Calu3 (cell line): ENCODE data around the gene ARMH1. TPM values are rescaled to one million over a fixed set of nuclear protein-coding genes. Genes with fewer than 3 reads are reported as not detected.

Experiments used
- BruUV-seq: library from RNA; stranded (reverse); fragments of 400-500 nt; replicated peaks from 2 replicates; lab custom pipeline; 2021; lab: Mats Ljungman, UMichigan
- CTCF ChIA-PET: fragments of 300-600 bp; sonication (Branson Sonifier 250); formaldehyde crosslinking; loops from one replicate; lab custom pipeline; 2022; ENCODE audit warnings: antibody characterized with exemption; lab: Charles Lee
- DNase-seq: peaks from one replicate; pipeline ENCODE4 v3.0.0; 2022
- H3K27ac Mint-ChIP-seq: one replicate; pipeline ENCODE4 v1.8.0; 2022; ENCODE audit warnings: mixed read lengths; ENCODE audit not compliant: unreplicated experiment
- H3K27me3 Mint-ChIP-seq: one replicate; pipeline ENCODE4 v1.8.0; 2022; ENCODE audit warnings: mixed read lengths; ENCODE audit not compliant: unreplicated experiment
- H3K36me3 Mint-ChIP-seq: one replicate; pipeline ENCODE4 v1.8.0; 2022; ENCODE audit warnings: mild to moderate bottlenecking, moderate library complexity, mixed read lengths; ENCODE audit not compliant: insufficient read depth, unreplicated experiment
- H3K4me1 Mint-ChIP-seq: one replicate; pipeline ENCODE4 v1.8.0; 2022; ENCODE audit warnings: mild to moderate bottlenecking, low read depth, mixed read lengths; ENCODE audit not compliant: unreplicated experiment
- H3K4me3 Mint-ChIP-seq: one replicate; pipeline ENCODE4 v1.8.0; 2022; ENCODE audit warnings: mild to moderate bottlenecking, low read depth, moderate library complexity, mixed read lengths; ENCODE audit not compliant: unreplicated experiment
- H3K9me3 Mint-ChIP-seq: one replicate; pipeline ENCODE4 v1.8.0; 2022; ENCODE audit warnings: low read depth, mixed read lengths; ENCODE audit not compliant: unreplicated experiment
- CTCF ChIP-seq: fragments of 200-600 bp; IDR thresholded peaks from one replicate; pipeline ENCODE4 v1.8.0; 2022; ENCODE audit warnings: antibody characterized with exemption; ENCODE audit not compliant: unreplicated experiment
- intact Hi-C: fragments of 100-400 bp; cut with micrococcal nuclease; formaldehyde crosslinking; loops from one replicate; pipeline ENCODE4 v1.10.0; 2022; ENCODE audit not compliant: unreplicated experiment
- total RNA-seq: library from RNA; stranded (reverse); gene quantifications from 2 replicates; pipeline ENCODE4 v1.2.3, GENCODE V29; 2022

ARMH1 gene
- total RNA-seq, 1 experiment from 2014 or later = 5.8 TPM

- no peak for DNase-seq
- intact Hi-C loops = no loop called here
- H3K4me3 Mint-ChIP-seq = no peak overlapping the region
- TF ChIP-seq CTCF = no peak
- H3K9me3 Mint-ChIP-seq = no peaks in the 10 kb centered on the region
- no TSS peak for BruUV-seq
- peaks cover 9% of the 10 kb centered on the region for H3K4me1 Mint-ChIP-seq
- CTCF ChIA-PET = no interaction called here
- no peak overlapping the region for H3K27ac Mint-ChIP-seq
- no peaks in the 10 kb centered on the region for H3K27me3 Mint-ChIP-seq
- H3K36me3 Mint-ChIP-seq = peaks cover 78% of the 10 kb centered on the region
Measured at GRCh38 chr1:44634606-44635189, 39.8 kb upstream of the ARMH1 start.

- H3K4me3 Mint-ChIP-seq = no peak overlapping the region
- peaks cover 6% of the 10 kb centered on the region for H3K4me1 Mint-ChIP-seq
- TF ChIP-seq CTCF = no peak
- H3K9me3 Mint-ChIP-seq = no peaks in the 10 kb centered on the region
- intact Hi-C loops = no loop called here
- H3K36me3 Mint-ChIP-seq = peaks cover 77% of the 10 kb centered on the region
- DNase-seq = no peak
- H3K27me3 Mint-ChIP-seq = no peaks in the 10 kb centered on the region
- no TSS peak for BruUV-seq
- H3K27ac Mint-ChIP-seq = no peak overlapping the region
- CTCF ChIA-PET = no interaction called here
Measured at GRCh38 chr1:44635439-44635838, 39.1 kb upstream of the ARMH1 start.

GRCh38 chr1:44636083-44636687 lies 38.3 kb upstream of the ARMH1 start:
- Mint-ChIP-seq H3K4me1 (no peaks in the 10 kb centered on the region), H3K9me3 (no peaks in the 10 kb centered on the region), H3K4me3 (no peak overlapping the region), H3K27ac (no peak overlapping the region), H3K36me3 (peaks cover 70% of the 10 kb centered on the region), H3K27me3 (no peaks in the 10 kb centered on the region)
- BruUV-seq = no TSS peak
- intact Hi-C loops = no loop called here
- no peak for TF ChIP-seq CTCF
- CTCF ChIA-PET = no interaction called here
- DNase-seq = no peak

- intact Hi-C loops = no loop called here
- no peaks in the 10 kb centered on the region for H3K4me1 Mint-ChIP-seq
Measured at GRCh38 chr1:44636688-44637598, 37.6 kb upstream of the ARMH1 start.

More at GRCh38 chr1:44636688-44637598, 37.6 kb upstream of the ARMH1 start:
- no peak for TF ChIP-seq CTCF
- Mint-ChIP-seq H3K27me3 (no peaks in the 10 kb centered on the region), H3K27ac (no peak overlapping the region), H3K36me3 (peaks cover 62% of the 10 kb centered on the region), H3K9me3 (no peaks in the 10 kb centered on the region), H3K4me3 (no peak overlapping the region)
- BruUV-seq = no TSS peak
- DNase-seq = no peak
- CTCF ChIA-PET = no interaction called here
